Stimulated activated CD8-positive, alpha-beta memory T cell treated with anti-CD3 and anti-CD28 coated beads, Interleukin-15, amount 100 ng/mL, for 48 hours (primary cell): ENCODE data around the gene PRKG1.

ENCODE experiments used
- DNase-seq, 2 donors: peaks; one replicate each; pipeline ENCODE4 v3.0.0-alpha.2; 2020; ENCODE audit warnings: low read depth in 2 of 2

PRKG1 gene

DNA sequence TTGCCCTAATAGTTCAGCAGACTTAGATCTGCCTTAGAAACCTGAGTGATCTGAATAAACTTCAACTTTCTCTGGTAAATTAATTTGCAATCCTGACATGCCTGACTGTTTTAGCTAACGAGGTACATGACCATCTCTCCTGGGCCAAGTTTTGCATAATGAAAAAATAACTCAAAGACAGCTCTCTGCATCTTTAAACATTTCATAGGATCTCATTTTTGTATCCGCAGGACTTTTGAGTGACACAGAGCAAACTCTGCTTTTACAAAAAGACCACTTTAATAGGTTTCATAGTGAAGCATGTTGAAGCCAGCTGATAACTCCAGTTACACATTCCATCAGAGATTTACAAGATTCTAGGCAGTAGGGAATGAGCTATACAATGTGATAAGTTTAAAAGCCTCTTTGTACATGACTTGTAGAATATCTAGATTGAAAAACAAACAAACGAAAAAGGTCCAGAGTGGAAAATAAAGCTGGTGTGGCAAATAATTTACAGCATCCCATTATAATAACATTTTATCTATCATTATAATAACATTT is 2.1 kb downstream of the PRKG1 start:
- no peak for DNase-seq

DNA sequence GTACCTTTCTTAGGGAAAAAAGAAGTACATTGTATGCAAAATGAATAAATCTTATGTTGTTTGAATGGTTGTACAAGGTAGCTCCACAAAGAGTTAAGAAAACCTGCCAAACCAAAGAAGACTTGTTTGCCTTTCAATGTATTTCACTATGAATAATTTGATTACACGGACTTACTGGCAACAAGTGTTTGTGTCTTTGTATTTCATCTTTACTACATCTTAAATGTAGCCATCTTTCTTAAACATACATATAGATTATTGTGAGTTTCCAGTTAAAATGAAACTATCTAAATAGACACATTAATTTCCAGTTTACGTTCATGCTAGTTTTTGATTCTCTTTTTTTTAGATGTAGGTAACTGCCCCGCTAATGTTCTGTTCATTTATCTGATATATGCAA is 2.8 kb downstream of the PRKG1 start:
- no peak for DNase-seq

DNA sequence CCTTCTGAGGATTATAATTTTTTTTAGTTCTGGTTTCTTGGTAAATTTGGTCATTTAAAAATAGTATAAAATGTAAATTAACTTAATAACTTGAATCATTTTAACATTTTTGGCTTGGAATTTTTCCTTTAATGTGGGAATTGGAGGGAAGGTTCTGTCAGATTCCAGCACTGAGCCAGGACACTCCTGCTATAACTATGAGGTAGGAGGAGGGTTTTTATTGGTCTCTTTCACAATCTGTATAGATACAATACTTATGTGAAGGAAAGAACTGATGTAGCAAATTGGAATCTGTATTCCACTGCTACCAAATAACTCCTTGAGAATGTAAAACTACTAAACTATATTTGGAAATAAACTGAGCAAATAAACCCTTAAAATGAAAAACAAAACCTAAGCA is 3.2 kb downstream of the PRKG1 start:
- DNase-seq = no peak

DNA sequence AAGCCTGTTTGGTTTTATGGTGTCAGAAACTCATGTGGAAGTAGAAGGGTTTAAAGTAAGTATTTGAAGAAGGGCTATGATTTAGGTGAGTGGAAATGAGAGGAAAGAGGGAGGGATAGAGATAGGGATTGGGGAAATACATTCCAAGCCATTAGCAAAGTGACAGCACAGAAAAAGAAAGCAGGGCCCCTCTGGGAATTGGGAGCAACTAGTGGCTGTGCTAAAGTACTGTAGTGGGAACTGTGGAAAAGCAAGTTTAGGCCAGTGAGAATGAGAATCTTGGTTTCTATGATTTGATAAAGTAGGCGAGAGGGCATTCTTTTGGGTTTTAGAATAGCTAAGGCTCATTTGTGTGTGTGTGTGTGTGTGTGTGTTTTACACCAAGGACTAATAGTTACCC is 5.0 kb downstream of the PRKG1 start:
- DNase-seq = no peak

GRCh38 chr10:51079766-51080165 is 5.5 kb downstream of the PRKG1 start:
- DNase-seq = no peak

GRCh38 chr10:51080311-51081006 is 6.2 kb downstream of the PRKG1 start:
- DNase-seq = no peak

DNA sequence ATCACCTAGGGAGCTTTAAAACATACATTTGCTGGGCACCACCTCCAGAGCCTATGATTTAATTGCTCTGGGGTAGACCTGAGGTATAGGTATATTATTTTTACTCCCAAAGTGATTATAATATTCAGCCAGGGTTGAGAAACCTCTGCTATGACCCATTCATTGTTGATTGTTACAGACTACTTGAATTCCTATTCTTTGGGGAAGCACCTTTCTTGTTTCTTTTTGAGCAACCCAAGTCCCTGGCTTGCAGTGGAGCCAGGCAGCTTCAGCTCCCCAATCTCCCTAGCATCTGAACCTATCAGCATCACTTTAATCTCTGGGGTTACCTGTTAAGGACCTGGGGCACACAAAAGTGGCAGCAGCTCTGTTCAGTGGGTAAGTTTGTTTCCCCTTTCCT is 8.6 kb downstream of the PRKG1 start:
- DNase-seq = no peak

GRCh38 chr10:51083356-51083853 is 9.1 kb downstream of the PRKG1 start:
- DNase-seq = no peak

- DNase-seq = no peak
Observed at GRCh38 chr10:51085204-51085603, 10.9 kb downstream of the PRKG1 start.

GRCh38 chr10:51086710-51087109 is 12.4 kb downstream of the PRKG1 start:
- no peak for DNase-seq

DNA sequence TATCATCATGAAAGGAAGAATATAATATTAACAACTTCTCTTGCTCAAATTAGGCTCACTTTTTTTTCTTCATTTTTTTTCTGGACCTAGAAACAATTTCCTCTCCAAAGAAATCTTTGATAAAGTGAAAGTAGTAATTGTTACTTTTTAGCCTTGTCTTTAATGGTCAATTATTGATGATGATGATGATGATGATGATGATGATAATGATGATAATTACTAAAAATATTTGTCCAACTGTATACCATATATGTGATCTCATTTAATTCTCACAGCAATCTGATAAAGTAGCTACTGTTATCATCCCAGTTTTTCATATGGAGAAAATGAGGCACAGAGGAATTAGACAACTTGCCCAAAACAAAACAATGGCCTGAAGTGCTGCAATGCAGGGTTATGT is 12.8 kb downstream of the PRKG1 start:
- DNase-seq = no peak

DNA sequence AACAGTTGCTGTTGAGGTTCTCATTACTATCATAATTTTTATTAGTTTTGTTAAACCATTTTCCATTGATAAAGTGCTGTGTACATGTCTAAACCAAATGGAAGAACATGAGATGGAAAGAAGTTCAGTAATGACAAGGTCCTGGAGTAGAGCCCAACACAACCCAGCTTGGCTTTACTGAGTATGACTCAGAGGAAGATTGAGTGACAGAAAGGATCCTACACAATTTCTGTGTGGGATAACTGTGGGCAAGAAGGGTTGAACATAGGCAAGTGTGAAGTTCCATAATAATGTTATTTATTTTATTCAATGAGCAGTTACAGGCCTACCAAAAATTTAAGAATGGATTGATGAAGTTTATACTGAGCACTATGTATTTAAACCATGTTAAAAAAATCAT is 15.9 kb downstream of the PRKG1 start:
- DNase-seq = no peak

- no peak for DNase-seq
Observed at GRCh38 chr10:51092402-51092801, 18.1 kb downstream of the PRKG1 start.

DNA sequence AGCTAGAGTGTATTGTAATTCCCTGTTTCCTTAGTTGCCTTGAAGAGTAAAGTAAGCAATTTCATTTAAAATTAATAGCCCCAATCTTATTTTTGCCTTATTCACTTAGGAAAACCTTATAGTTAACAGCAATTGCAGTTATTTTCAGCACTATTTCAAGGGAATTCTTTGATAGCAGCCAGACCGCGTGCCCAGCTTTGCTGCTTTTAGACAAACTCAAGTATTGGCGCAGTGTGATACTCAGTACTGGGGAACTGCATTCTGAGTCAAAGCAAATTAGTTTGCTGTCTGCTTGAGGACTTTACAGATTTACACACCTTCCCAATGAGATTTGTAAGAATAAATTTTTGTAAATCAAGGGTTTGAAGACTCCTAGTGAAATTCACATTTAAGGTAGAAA is 21.2 kb downstream of the PRKG1 start:
- no peak for DNase-seq

GRCh38 chr10:51097546-51097945 is 23.3 kb downstream of the PRKG1 start:
- no peak for DNase-seq

GRCh38 chr10:51100221-51100620 is 25.9 kb downstream of the PRKG1 start:
- no peak for DNase-seq

DNA sequence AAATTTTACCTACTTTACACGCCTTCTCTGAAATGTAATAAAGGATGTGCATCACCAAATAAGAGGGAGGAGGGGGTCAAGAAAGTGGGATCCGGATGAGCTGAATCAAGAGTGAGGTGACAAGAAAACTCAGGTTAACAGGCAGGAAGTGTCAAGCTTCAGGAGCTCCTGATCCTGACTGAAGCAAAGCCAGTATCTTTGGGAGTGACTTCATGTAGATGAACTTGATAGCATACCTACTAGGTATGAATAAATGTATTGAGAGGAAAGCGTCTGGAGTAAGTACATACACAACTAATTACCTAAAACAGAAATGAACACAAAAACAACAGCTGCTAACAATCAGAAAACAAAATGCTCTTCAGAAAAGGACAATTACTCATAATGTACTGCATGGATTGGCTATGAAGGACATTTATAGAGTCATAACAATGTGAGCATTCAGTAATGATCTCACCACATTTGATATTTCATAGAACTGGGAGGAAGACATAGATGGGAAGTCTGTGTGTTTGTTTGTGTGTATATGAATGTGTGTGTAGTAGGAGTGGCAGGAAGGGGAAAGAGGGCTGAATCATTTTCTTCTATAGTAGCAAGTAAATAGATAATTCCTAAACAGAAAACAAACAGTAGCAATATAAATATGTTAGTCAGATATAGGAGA is 29.4 kb downstream of the PRKG1 start:
- DNase-seq = no peak

- no peak for DNase-seq
Observed at GRCh38 chr10:51106311-51106945, 32.1 kb downstream of the PRKG1 start.

- DNase-seq = no peak
Observed at GRCh38 chr10:51108406-51108805, 34.1 kb downstream of the PRKG1 start.

- DNase-seq = no peak
Observed at GRCh38 chr10:51109801-51110533, 35.7 kb downstream of the PRKG1 start.

GRCh38 chr10:51112013-51112412 is 37.7 kb downstream of the PRKG1 start:
- DNase-seq = no peak

- no peak for DNase-seq
Observed at GRCh38 chr10:51113007-51113406, 38.7 kb downstream of the PRKG1 start.
